ENCODE data around the gene FBXO2.

Gene FBXO2, protein sequence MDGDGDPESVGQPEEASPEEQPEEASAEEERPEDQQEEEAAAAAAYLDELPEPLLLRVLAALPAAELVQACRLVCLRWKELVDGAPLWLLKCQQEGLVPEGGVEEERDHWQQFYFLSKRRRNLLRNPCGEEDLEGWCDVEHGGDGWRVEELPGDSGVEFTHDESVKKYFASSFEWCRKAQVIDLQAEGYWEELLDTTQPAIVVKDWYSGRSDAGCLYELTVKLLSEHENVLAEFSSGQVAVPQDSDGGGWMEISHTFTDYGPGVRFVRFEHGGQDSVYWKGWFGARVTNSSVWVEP

DNA sequence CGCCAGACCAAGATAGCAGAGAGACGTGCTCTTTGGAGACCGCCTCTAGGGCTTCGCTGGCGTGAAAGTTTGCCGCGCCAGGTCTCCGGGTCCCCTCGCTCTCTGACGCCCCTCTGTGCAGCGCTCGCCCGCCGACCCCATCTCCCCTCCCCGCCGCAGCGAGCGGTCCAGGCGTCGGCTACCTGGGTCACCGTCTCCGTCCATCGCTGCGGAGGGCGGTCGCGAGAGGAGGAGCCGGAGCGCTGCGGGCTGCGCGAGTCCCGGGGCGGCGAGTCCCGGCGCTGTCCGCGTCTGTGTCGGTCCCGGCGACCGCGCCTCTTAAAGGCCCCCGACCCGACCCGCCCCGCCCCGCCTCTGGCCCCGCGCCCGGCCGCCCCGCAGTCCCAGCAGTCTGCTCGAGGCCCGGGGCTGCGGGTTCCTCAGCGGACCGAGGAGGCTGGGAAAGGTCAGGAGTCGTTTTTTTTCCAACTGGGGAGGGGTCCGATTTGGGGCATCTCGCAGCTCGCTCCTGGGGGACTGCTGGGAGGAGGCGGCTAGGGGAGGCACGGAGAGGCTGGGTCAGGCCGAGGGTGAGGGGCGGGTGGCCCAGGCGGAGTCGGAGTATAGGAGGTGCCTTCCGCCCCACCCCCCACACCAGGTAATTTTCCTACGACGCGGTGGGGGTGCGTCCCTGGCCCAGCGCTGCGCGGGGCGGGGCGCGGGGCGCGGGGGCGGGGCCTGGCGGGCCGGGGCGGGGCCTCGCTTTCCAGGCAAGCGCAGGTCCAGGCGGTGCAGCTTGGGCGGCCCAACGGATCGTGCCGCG, at the start of gene FBXO2, which contains the start of gene FBXO44:
TSS of gene FBXO2 (minus strand) at position 293 of the 802 bp plus-strand sequence. CDS start at position 204, 89 bp downstream.
TSS of gene FBXO44 (plus strand) at position 741 of the 802 bp plus-strand sequence. CDS start 959 bp downstream, outside the sequence.
- peak; percentile 61 for DNase-seq

DNA sequence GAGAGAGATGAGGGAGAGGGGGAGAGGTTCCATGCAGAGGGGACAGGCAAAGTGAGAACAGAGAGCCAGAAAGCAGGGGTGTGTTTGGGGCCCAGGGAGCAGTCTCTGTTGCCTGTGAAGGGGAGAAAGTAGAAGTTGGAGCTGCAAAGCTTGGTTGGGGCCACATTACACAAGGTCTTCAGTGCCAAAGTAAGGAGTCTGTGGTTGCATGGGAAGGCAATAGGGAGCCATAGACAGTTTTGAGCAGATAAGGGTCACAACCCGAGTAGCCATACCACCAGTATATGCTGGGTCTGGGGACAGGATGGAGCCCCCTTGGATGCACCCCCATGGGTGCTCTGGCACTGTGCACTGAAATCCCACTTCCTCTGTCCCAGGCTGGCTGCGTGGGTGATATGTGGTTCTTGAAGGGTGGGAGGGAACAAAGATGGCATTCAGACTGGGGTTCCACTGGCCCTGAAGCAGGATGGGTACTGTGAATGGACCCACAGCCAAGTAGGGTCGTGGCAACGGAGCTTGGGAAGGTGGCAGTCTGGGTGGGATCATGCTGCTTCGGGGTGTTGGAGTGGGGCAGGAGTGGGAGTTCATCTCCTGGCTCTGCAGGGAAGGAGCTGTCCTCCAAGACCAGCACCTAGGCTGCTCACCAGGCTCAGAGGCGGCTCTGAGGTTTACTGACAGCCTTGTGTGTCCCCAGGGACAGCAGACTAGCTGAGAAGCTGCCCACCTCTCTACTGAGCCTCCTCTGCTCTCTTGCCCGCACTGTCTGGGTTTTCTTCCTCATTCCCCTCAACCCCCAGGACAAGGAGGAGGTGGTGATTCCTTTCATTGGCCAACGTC, 49.3 kb upstream of the FBXO2 start:
- DNase-seq, result no peak

DNA sequence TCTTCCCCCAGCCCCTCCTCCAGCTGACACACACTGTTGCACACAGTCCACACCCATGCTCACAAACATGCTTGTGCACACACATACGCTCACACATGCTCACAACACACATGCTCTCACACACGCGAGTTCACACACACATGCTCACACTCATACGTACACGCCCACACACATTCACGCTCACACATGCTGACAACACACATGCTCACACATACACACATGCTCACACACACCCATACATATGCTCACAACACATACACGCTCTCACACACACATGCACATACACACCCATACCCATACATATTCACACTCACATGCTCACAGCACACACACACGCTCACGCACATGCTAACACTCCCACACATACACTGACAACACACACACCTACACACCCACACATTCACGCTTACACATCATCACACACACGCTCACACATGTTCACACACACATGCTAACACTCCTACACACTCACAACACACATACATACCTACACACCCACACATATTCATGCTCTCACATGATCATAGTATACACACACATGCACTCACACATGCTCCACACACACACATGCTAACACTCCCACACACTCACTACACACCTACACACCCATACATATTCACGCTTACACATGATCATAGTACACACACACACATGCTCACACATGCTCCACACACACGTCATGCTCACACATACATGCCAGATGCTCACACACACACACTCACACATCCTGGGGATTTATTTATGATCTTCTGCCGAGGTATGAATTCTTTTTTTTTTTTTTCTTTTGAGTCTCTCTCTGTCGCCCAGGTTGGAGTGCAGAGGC, 48.0 kb upstream of the FBXO2 start:
- no peak for DNase-seq

DNA sequence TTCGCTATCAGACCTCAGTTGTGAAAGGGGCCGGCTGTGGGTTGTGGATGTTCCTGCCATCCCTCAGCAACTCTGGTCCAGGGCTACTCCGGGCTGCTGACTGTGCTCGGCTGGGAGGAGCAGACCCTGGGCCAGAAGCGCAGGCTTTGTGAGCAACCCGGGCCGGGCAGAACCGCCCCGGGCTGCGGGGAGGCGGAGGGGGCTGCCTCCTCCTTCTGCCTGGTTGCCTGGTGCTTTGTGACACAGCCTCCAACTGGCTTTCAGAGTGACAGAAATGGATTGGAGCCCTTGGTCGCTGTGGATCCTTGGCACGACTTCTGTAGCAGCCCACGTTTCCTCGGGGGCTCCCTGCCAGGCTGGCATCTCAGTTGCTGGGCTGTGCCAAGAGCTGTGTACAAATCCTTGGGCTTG, 47.3 kb upstream of the FBXO2 start:
- peak; percentile 55 for DNase-seq

DNA sequence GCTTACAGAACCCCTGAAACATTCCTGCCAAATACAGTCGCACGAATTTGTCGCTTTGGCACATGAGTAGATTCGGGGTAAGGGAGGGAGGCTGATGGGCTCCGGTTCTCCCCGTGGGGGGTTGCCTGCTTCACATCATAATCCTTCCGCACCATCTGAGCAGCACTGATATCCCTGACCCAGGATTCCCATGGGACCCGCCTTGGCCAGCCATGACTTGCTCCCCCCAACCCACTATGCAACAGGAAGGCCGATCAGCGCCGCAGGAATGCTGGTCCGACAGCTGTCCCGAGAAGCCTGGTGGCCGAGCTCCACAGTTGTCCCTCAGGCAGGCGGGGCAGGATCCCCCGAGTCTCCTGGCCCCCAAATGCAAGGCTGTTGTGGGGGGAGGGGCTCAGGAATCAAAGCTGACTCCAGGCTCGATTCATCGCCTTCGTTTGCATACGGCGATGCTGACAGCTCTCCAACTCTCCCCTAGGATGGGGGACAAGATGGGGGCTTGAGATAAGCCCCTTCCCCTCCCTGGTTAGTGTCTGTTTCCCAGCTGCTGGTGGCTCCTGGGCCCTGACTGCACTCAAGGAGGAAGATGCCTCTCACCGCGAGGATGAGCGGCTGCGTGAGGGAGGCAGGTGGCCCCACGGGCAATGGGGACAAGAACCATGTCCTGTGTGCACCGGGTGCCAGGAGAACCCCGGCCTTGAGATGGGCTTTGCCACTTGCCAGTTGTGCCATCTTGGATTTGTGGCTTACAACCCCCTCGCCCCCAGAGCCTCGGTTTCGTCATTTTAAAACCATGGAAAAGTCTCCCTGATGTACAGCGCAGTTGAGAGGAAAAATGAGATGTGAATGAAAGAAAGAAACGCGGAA, 46.6 kb upstream of the FBXO2 start:
- no peak for DNase-seq

DNA sequence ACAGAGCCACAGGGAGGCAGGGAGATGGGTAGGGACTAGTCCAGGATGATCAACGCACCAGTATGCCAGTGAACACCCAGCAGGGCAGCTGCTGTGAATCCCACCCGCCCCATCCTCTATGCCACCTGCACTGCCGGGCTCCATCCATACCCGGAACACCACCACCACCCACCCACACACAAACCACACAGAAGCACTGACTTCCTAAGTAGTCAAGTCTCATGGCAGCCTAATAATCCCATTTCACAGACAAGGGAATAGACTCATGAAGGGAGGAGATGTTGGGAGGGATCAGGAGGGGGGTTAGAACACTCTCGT, 43.6 kb upstream of the FBXO2 start:
- DNase-seq, result no peak

DNA sequence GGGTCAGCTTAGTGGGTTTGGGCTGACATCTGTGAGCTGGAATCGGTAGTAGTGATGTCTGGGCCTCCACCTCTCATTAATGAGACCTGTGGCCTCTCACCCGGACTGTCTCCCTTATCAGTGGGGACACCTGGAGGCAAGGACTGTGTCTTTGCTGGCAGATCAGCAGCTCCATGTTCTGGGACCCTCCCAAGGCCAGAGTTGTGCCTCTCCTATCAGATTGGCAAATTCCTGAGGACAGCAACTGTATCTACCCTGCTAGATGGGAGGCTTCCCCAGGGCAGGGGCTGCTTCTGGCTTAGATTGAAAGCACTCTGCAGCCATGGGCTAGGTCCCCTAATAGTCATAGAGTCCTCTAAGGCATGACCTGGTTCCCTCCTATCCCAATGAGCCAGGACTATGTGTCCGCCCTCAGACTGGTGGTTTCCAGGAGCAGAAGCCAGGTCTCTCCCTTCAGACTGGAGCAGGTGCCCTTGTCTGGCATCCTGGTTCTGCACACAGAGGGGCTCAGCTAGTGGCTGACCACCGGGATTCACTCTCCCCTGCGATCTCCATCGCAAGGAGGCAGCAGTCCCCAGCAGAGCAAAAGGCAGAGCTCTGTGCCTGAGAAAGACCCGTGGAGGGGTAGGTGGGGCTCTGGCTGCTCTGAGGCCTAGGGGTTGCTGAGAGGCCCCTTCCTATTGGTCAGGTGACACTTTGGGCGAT, 43.1 kb upstream of the FBXO2 start:
- no peak for DNase-seq

DNA sequence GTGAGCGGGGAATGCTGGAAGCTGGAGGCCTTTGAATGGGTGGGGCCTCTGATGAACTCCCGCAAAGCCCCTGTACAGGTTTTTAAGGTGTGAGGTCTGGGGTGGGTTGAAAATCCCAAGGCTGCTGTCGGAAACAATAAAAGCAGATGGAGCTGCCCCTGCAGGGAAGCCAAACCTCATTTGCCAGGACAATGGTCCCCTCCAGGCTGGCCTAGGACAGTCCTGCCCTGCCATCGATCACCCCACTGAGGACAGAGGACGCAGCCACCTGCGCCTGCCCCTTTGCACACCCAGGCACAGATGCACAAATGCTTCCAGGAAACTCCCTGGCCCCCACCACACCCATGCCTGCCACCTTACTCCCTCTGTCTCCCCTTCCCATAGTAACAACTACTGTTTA, 41.6 kb upstream of the FBXO2 start:
- DNase-seq, result no peak

DNA sequence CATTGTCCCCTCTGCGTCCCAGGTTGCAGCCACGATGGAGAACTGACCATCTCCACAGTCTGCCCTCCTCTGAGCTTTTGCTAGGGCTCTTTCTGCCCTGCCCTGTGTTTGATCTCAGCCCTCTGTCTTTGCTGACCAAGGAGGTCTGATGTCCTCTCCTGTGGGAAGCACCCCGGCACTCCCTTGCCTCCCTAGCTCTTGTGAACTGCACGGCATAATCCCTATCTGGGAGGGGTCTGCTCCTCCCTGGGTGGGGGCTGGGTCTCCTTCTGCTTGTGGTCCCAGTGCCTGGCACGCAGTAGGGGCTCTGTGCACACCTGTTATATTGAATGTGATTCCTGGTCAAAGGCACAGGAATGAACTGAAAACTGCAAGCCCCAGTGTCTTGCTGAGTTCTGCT, 39.7 kb upstream of the FBXO2 start:
- no peak for DNase-seq

DNA sequence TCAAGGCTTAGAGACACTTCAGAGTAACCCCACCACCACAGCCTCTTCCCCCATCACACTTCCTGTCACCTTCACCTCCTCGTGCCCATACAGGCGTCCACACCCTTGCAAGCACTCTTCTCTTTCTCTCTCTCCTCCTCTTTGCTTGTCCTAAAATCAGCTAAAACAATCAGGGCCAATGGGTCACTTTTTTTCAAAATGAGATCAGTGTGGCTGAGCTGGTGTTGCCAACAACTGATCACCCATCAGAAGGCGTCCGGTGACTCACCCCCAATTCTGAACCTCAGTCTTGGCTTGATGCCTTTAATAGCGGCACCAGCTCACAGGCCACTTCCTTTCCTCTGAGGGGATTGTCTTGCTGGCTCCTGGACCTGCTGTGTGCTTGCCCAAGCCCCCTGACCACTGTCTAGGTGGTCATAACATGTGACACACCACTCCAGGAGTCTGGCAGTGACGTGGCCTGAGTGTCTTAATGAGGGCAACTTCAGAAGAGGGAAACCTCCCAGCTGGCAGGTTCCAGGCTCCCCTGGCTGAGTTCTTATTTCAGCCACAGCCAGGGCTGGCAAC, 38.9 kb upstream of the FBXO2 start:
- DNase-seq, result no peak

DNA sequence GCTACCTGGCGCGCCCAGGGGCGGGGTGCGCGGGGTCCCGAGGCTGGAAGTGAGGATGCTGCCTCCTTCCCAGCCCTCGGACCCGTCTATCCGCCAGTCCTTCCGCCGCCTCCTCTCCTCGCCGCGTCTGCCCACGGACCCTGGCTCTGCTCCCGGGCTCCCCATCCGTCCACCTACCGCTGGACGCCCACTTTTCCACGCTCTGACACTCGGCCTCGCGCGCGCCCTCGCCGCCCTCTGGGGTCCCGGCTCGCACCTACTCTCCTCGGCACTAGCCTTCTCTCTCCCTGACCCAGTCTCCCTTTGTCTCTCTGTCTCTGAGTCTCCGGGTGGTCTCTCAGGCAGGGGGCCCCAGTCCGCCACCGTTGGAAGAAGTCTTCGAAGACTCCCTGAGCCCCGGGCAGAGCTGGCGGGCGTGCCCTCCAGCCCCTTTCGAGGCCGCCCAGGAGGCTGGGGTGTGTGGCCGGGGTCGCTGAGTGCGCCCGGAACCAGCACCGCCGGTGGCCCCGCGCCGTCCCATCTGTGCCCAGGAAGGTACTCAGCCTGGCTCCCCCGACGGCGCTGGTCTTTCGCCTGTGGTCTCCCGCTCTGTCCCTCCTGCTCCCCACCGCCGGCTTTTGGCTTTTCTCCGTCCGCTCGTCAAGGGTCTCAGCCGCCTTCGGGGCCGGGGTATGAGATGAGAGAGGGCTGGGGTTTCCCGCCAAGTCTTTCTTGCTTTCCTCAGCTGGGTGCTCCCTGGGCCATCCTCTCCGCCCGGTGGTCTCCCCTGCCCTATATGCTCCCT, 37.9 kb upstream of the FBXO2 start:
- DNase-seq, result no peak

DNA sequence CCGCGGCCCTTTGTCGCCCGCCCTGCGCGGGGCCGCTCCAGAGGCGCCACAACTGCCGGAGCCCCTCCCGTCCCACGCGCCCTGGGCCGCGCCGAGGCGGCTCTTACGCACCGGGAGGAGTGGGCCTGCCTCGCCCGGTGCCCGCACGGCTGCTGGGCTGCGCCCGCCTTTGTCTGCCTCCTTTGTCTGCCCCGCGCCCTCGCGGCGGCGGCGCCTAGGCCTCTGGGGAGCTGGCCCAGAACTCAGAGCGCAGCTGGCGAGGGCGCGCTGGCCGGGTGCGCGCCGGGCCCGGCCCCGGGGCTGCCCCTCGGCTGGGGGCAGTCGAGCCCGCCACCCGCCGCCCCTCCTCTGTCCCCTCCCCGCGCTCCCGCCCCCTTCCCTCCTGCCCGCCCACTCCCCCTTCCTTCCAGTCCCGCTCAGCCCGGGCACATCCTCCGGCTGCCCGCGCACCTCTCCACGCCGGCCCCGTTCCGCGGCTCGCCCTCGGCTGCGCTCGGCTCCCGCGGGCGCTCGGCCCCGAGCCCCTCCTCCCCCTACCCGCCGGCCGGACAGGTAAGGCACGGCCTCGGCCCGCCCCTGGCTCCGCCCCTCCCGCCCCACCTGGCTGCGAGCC, 37.2 kb upstream of the FBXO2 start, which contains the start of gene DRAXIN:
TSS of gene DRAXIN (plus strand) at position 409 of the 613 bp plus-strand sequence. CDS start 14,549 bp downstream, outside the sequence.
- no peak for DNase-seq

DNA sequence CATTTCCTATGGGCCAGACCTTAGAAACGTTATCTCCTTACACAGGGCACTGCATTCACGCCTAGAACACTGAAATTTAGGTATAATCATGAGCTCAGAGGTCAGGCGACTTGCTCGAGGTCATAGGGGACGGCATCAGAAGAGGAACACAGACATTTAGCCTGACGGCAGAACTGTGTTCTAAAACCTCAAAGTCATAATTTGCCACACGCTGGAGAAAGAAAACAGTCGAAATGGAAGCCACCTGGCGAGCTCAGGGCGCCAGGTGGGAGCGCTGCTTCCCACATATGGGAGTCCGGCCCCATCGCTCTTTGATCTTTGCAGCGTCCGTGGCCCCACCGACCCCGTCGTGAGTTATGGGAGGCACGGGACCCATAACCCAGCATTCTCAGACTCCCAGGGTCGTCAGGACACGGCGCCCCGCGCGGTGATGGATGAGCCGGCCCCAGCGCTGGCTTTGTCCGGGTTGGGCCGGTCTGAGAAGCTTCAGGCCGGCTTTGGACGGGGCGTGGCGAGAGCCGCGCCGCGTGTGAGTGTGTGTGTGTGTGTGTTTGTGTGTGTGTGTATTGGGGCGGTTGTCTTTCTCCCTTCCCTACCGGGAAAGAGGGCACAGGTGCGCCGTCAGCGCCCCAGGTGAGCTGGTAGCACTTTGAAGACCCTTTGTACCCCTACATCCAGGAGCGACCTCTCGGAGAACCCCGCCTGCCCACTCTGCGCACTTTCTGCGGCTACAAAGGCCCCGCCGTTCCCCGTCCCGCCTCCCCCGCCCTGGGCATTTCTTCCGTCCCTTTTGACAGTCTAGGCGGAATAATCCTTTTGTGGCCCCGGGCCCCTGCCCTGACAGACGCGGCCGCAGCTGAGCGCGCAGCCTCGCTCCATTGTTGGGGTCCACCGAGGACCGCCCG, 36.4 kb upstream of the FBXO2 start:
- no peak for DNase-seq

DNA sequence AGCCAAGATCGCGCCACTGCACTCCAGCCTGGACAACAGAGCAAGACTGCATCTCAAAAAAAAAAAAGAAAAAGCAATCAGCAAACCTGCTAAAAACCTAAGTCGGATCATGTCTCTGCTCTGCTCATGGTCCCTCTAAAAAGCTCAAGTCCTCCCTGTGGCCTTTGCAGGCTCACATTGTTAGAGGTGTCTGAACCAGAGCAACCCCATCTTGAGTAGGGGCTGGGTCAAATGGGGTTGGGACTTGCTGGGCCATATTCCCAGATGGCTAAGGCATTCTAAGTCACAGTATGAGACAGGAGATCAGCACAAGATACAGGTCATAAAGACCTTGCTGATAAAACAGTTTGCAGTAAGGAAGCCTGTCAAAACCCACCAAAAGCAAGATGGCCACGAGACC, 34.3 kb upstream of the FBXO2 start:
- no peak for DNase-seq

DNA sequence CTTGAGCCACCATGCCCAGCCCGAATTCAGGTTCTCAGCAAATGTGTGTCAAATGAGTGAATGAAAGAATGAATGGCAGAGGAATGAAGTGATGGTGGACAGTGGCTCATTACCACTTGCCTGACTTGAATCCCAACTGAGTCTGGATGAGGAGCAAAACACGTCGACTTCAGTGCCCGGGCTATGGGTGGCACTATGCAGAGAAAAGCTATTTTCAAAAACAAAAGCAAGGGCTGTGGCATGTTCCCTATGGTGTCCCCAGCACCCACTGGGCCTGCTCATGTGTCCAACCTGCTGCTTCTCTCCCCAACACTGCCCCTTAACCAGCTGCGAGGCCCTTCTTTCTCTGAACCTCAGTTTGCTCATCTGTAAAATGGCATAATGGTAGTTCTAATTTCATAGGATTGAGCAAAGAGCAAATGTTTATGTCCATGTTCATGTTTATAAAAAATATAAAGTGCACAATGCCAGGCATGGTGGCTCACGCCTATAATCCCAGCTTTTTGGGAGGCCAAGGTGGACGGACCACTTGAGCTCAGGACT, 31.1 kb upstream of the FBXO2 start:
- no peak for DNase-seq

DNA sequence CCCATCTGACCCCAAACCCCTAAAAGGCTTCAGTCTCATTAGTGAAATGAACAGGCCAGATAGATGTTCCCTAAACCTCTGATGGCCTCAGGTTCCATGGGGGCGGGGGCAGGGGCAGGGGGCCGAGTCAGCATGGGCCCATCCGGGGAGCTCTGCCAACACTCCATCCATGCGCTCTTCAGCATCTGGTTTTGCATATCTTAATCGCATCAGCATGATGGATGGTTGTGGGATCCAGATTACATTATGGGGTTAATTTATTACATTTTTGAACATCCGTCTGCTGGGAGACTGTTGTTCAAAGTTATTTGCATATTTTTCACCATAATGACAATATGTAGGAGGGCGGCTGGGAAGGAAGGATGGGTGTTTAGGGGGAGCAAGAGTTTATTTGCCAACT, 29.8 kb upstream of the FBXO2 start:
- no peak for DNase-seq

DNA sequence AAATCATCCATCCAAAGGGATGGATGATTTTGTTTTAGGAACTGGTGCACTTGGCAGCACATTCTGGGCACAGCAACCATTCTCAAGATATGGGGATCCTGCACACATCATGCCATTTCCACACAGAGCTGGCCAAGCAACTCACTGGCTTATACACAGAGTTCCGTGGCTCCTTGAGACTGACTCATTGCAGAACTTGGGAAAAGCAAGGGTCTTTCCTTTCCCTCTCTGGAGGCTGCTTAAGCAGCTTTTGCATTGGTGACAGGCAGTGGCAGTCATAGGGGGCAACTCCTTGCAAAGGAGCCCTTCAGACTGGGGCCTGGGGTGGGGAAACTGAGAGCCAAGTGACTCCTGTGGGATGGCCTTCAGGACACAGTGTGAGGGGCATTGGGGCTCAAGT, 28.6 kb upstream of the FBXO2 start:
- no peak for DNase-seq
